Coronary artery (tissue), 2 donors: ENCODE data around the gene NRG2.

Source experiments
- DNase-seq: peaks from one replicate; pipeline ENCODE4 v3.0.0-alpha.2; 2017; ENCODE audit warnings: low spot score
- H3K27ac ChIP-seq, 2 donors: fragments of 200-600 bp; sonication (generic); one replicate each; pipeline ENCODE4 v1.5.1; 2016 to 2019
- H3K4me3 ChIP-seq: fragments of 200-600 bp; sonication (generic); 2 replicates; pipeline ENCODE4 v1.5.1; 2016; ENCODE audit warnings: mild to moderate bottlenecking, moderate library complexity
- CTCF ChIP-seq: fragments of 200-600 bp; sonication (generic); IDR thresholded peaks from one replicate; pipeline ENCODE4 v1.5.1; 2019; ENCODE audit warnings: antibody characterized with exemption

The NRG2 gene

GRCh38 chr5:140004174-140004573 lies 38.9 kb downstream of the NRG2 start:
- no peak for TF ChIP-seq CTCF
- Histone ChIP-seq H3K27ac (no peak overlapping the region), H3K4me3 (no peak overlapping the region)
- no peak for DNase-seq

GRCh38 chr5:140003519-140003918 lies 39.6 kb downstream of the NRG2 start:
- no peak for TF ChIP-seq CTCF
- no peak overlapping the region for H3K27ac ChIP-seq
- DNase-seq = no peak
- no peak overlapping the region for H3K4me3 ChIP-seq

GRCh38 chr5:140000332-140000731 lies 42.8 kb downstream of the NRG2 start:
- no peak for DNase-seq
- TF ChIP-seq CTCF = no peak
- Histone ChIP-seq H3K4me3 (no peak overlapping the region), H3K27ac (no peak overlapping the region)

- Histone ChIP-seq H3K27ac (no peak overlapping the region), H3K4me3 (no peak overlapping the region)
- DNase-seq = no peak
- TF ChIP-seq CTCF = no peak
Measured at GRCh38 chr5:139998837-139999236, 44.3 kb downstream of the NRG2 start.

GRCh38 chr5:139997276-139997675 lies 45.8 kb downstream of the NRG2 start:
- TF ChIP-seq CTCF = no peak
- H3K27ac ChIP-seq = no peak overlapping the region
- DNase-seq = no peak
- H3K4me3 ChIP-seq = no peak overlapping the region

GRCh38 chr5:139995929-139996328 lies 47.2 kb downstream of the NRG2 start:
- no peak for DNase-seq
- Histone ChIP-seq H3K4me3 (no peak overlapping the region), H3K27ac (no peak overlapping the region)
- TF ChIP-seq CTCF = no peak

GRCh38 chr5:139994234-139994633 lies 48.9 kb downstream of the NRG2 start:
- H3K27ac ChIP-seq = no peak overlapping the region
- no peak for TF ChIP-seq CTCF
- DNase-seq = no peak
- H3K4me3 ChIP-seq = no peak overlapping the region
